Lung (tissue), 12 donors: ENCODE results near the gene CDK19. TPM values are rescaled to one million over a fixed set of nuclear protein-coding genes. Genes with fewer than 3 reads are reported as not detected.

Experiments used
- ATAC-seq: fragments of 200-7000 bp; cut with Tn5 transposase; one replicate; pipeline ENCODE4 v1.9.1; 2020; ENCODE audit warnings: moderate number of reproducible peaks; ENCODE audit not compliant: insufficient read depth, low FRiP score
- DNase-seq, 3 donors: peaks; one replicate each; pipeline ENCODE4 v3.0.0-alpha.2; 2013 to 2017
- H3K27ac ChIP-seq, 2 donors: one replicate each; pipeline ENCODE4 v1.5.1; 2013; ENCODE audit warnings: mild to moderate bottlenecking in 2 of 2, moderate library complexity in 2 of 2, control low read depth in 1 of 2, inconsistent platforms in 1 of 2, low read depth in 1 of 2, low read length in 1 of 2
- H3K27me3 ChIP-seq, 3 donors: one replicate each; pipeline ENCODE4 v1.5.1; 2013; ENCODE audit warnings: low read length in 2 of 3; ENCODE audit not compliant: control insufficient read depth in 3 of 3, insufficient read depth in 3 of 3
- H3K36me3 ChIP-seq, 4 donors: one replicate each; pipeline ENCODE4 v1.5.1; 2013; ENCODE audit warnings: low read length in 4 of 4, mild to moderate bottlenecking in 1 of 4, moderate library complexity in 1 of 4; ENCODE audit not compliant: control insufficient read depth in 4 of 4, insufficient read depth in 4 of 4
- H3K4me1 ChIP-seq, 5 donors: one replicate each; pipeline ENCODE4 v1.5.1; 2013; ENCODE audit warnings: low read length in 5 of 5, mild to moderate bottlenecking in 2 of 5, moderate library complexity in 1 of 5; ENCODE audit not compliant: control insufficient read depth in 5 of 5, insufficient read depth in 5 of 5
- H3K4me3 ChIP-seq: one replicate; pipeline ENCODE4 v1.5.1; 2013; ENCODE audit warnings: mild to moderate bottlenecking, control low read depth, moderate library complexity
- H3K9ac ChIP-seq, 2 donors: one replicate each; pipeline ENCODE4 v1.5.1; 2013; ENCODE audit warnings: low read length in 2 of 2, control low read depth in 1 of 2; ENCODE audit not compliant: insufficient read depth in 1 of 2
- H3K9me3 ChIP-seq, 4 donors: one replicate each; pipeline ENCODE4 v1.5.1; 2013; ENCODE audit warnings: low read length in 3 of 4, mild to moderate bottlenecking in 1 of 4, moderate library complexity in 1 of 4; ENCODE audit not compliant: control insufficient read depth in 4 of 4, insufficient read depth in 3 of 4
- WGBS, 2 donors: extraction: QIAGEN DNeasy Blood & Tissue Kit; methylation state at CpG; one replicate each; pipeline ENCODE4 v1.1.7; 2013; 5-methylcytosine and 5-hydroxymethylcytosine counted together
- polyA plus RNA-seq, 2 donors: library from polyadenylated mRNA; stranded (reverse); fragments of 200-250 nt; gene quantifications; one replicate each; pipeline ENCODE4 v1.2.1, GENCODE V29; 2013
- total RNA-seq, 2 donors: library from RNA; depleted of rRNA in 1 of 2; stranded (reverse); fragments of >200 nt in 1 of 2; gene quantifications; one replicate each; pipeline ENCODE4 v1.2.1, GENCODE V29; 2014 to 2021
- TF ChIP-seq, protein P1 (sequence below): IDR thresholded peaks from 2 replicates; pipeline ENCODE4 v1.5.1; 2012; ENCODE audit warnings: mild to moderate bottlenecking; ENCODE audit errors: control extremely low read depth, extremely low read depth
- donor health status: control.
- donor health status: control.
- donor health status: Bipolar disorder and iron deficiency.
- donor health status: healthy.
- donor health status: DM: yes; HTN: yes; CAD: no.

CDK19 gene
- total and polyA plus RNA-seq, 4 donors = 6.0 to 37.9 (median 10.4) TPM

DNA sequence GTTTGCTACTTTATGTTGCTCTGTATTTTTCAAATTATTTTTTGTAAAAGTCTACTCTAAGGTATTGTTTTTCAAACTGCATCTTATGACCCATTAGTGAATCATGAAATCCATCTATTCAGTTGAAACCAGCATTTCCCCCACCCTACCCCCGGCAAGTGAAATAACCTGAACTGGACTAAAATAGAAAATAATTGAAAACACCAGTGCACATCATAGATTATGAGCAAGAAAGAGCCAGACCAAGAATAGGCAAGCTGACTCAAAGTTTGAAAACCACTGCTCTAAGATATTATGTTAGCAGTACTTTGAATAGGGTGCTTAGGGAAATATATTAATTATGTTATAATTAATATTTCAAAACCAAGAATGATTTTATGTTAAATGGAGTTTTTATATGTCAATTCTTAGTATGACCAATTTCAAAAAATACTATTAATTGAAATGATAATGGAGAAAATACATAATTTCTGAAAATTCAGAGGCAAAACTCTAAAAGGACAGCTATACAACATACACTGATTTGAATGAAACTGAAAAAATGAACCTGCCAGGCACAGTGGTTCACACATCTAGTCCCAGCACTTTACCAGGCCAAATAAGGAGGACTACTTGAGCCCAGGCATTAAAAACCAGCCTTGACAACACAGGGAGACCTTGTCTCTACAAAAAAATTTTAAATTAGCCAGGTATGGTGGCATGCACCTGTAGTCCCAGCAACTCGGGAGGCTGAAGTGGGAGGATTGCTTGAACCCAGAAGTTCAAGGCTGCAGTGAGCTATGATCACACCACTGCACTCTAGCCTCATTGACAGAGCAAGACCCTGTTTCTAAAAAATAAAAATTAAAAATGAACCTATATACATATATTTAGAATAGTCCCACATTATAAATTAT is 112.0 kb downstream of the CDK19 start:
- H3K4me3 ChIP-seq = no peak overlapping the region
- H3K9ac ChIP-seq = no peak overlapping the region
- TF ChIP-seq, protein P1, sequence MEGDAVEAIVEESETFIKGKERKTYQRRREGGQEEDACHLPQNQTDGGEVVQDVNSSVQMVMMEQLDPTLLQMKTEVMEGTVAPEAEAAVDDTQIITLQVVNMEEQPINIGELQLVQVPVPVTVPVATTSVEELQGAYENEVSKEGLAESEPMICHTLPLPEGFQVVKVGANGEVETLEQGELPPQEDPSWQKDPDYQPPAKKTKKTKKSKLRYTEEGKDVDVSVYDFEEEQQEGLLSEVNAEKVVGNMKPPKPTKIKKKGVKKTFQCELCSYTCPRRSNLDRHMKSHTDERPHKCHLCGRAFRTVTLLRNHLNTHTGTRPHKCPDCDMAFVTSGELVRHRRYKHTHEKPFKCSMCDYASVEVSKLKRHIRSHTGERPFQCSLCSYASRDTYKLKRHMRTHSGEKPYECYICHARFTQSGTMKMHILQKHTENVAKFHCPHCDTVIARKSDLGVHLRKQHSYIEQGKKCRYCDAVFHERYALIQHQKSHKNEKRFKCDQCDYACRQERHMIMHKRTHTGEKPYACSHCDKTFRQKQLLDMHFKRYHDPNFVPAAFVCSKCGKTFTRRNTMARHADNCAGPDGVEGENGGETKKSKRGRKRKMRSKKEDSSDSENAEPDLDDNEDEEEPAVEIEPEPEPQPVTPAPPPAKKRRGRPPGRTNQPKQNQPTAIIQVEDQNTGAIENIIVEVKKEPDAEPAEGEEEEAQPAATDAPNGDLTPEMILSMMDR = no peak
- no peaks in the 10 kb centered on the region for H3K9me3 ChIP-seq
- DNase-seq (no peak), ATAC-seq (no peak)
- H3K4me1 ChIP-seq = peaks cover 0 to 2% (median 0%) of the 10 kb centered on the region in 5 donors
- peaks cover 0 to 2% (median 0%) of the 10 kb centered on the region in 4 donors for H3K36me3 ChIP-seq
- WGBS, 2 donors = 44 to 49% methylated on average over 2 of the region's 2 CpGs
- no peaks in the 10 kb centered on the region for H3K27me3 ChIP-seq
- H3K27ac ChIP-seq = no peak overlapping the region

DNA sequence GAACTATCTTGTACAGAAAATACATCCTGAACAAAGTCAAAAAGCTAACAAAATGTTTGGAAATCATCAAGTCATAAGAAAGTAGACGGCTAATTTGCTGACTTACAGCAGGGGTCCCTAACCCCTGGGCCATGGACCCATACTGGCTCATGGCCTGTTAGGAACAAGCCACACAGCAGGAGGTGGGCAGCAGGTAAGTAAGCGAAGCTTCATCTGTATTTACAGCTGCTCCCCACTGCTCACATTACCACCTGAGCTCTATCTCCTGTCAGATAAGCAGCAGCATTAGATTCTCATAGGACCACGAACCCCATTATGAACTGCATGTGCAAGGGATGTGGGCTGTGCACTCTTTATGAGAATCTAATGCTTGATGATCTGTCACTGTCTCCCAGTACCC is 115.5 kb downstream of the CDK19 start:
- Histone ChIP-seq H3K27ac (no peak overlapping the region), H3K9me3 (no peaks in the 10 kb centered on the region), H3K4me3 (no peak overlapping the region), H3K4me1 (peaks cover 0 to 2% (median 0%) of the 10 kb centered on the region in 5 donors), H3K9ac (no peak overlapping the region), H3K27me3 (no peaks in the 10 kb centered on the region), H3K36me3 (no peaks in the 10 kb centered on the region)
- ATAC-seq = no peak
- no peak for DNase-seq
- 92 to 93% methylated on average over 3 of the region's 3 CpGs for WGBS, 2 donors
- TF ChIP-seq, protein P1 = no peak

DNA sequence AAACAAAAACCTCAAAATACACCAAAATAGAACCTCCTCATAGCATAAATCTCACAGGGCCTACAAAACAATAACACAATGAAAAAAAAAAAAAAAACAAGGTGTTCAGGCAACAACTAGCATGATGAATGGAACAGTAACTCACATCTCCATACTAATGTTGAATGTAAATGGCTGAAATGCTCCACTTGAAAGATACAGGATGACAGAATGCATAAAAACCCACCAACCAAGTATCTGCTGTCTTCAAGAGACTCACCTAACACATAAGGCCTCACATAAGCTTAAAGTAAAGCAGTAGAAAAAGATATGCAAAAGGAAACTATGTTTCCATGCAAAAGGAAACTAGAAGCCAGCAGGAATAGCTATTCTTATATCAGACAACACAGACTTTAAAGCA is 121.3 kb downstream of the CDK19 start:
- TF ChIP-seq, protein P1 = no peak
- ATAC-seq = no peak

More for the DNA sequence above, 121.3 kb downstream of the CDK19 start:
- Histone ChIP-seq H3K4me3 (no peak overlapping the region), H3K27me3 (no peaks in the 10 kb centered on the region), H3K27ac (no peak overlapping the region), H3K9ac (no peak overlapping the region), H3K36me3 (no peaks in the 10 kb centered on the region), H3K4me1 (peaks cover 0 to 5% (median 0%) of the 10 kb centered on the region in 5 donors), H3K9me3 (no peaks in the 10 kb centered on the region)
- DNase-seq = no peak
